GM21529 (cell line): Measurements from ENCODE around the gene ARHGAP27.

Experiments
- ATAC-seq: cut with Tn5 transposase; IDR thresholded peaks from one replicate; pipeline ENCODE4 v1.9.1; 2021; ENCODE audit not compliant: unreplicated experiment

ARHGAP27 gene

DNA sequence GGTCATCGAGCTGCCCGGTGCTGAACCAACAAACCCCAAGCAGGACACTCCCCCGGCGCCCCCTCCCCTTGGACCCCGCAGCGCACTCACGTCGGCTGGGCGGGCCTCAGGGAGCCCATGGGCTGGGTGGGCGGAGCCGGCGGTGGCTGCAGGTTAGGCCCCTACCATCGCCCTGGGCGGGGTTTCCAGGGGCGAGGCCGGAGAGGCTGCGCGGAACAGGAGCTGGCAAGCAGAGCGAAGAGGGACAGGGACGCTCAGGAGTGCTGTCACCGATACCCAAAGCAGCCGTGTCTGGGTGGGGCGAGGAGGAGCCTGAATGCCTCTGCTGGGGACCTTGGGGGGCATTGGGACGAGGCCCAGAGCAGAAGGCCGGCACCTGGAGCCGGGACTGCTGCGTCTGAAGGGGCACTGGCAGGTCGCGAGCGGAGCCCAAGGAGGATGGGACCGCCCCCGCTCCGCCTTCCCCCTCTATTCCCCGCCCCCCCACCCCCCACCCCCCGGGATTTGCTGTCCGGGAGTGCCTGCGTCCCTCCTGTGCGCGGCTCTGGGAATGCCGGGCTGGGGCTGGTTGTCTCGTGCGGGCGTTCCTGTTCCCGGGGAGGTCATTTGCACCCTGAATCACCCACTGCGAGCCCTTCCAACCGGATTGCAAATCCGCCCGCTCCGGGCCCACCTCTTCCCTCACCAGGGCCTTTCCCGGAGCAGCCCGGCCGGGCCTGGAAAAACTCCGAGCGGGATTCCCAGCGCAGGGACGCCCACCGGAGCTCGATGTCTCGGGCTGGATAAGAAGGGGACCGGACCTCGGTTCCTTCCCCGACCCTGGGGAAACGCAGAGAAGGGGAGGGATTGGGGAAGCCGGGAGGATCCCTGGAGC lies 902 bp downstream of the ARHGAP27 start:
- no peak for ATAC-seq

- ATAC-seq: no peak
Measured at GRCh38 chr17:45430738-45431530, 1.7 kb downstream of the ARHGAP27 start.

- no peak for ATAC-seq
Measured at GRCh38 chr17:45430006-45430737, 2.5 kb downstream of the ARHGAP27 start.

- no peak for ATAC-seq
Measured at GRCh38 chr17:45429339-45430005, 3.2 kb downstream of the ARHGAP27 start.

- no peak for ATAC-seq
Measured at GRCh38 chr17:45428931-45429338, 3.7 kb downstream of the ARHGAP27 start.

DNA sequence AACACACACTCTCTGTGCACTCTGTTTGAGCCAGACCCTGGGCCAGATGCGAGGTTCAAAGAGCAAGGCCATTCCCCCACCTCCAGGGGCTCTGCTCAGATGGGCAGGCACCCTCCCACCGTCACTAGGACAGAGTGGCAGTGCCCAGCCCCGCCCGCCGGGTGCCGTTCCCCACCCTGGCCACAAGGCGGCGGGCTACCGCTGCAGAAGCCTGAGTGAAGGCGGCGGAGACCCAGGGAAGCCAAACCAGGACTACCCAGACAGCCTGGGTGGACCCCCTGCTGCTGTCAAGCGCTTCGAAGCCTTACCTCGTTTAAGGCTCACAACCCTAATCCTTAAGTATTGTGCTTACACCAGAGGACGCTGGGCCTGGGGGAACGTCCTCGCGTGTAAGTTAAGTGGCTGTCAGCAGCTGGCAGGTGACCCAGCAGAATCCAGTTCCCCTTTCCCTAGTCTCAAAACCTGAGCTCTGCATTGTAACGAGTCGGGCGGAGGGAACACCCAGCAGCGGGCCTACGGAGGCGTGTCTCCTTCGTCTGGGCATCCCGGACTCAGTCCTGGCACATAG lies 4.5 kb downstream of the ARHGAP27 start:
- ATAC-seq: peak; percentile 42

- ATAC-seq: no peak
Measured at GRCh38 chr17:45427181-45427835, 5.4 kb downstream of the ARHGAP27 start.

DNA sequence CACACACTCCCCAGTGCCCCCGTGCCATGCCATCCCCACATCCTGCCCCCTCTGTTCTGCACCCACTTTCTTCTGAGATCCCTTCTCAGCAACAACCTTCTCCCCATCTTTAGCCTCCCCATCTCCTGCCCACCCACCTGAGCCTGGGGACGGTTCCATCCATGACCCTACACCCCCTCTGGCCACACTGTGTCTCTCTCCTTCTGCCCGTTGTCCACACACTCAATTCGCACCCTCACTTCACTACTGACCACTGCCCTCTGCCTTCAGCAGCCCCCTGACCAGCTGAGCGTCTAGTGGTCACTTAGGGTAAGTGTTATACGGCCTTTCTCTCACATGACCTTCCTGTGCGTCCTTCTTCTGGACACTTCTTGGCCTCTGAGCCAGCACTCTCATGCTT lies 6.1 kb downstream of the ARHGAP27 start:
- no peak for ATAC-seq

- ATAC-seq: no peak
Measured at GRCh38 chr17:45425984-45426413, 6.7 kb downstream of the ARHGAP27 start.

- ATAC-seq: no peak
Measured at GRCh38 chr17:45425125-45425983, 7.3 kb downstream of the ARHGAP27 start.

- ATAC-seq: no peak
Measured at GRCh38 chr17:45424769-45425124, 7.9 kb downstream of the ARHGAP27 start.

DNA sequence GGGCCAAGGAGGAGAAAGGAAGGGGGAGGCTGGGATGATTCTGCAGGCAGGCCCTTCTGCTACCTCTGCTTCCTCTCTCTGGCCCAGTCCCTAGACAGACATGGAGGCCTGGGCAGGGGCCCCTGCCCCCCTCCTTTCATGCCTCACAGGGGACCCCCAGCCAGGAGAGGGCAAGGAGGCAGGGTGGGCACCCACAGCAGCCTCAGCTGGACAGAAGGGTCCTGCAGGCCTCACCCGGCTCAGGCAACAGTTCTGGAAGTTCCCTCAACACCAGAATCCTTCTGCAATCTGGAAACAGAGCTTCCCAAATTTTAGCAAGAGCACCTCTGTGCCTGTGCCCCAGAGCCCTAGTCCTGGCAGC lies 8.7 kb downstream of the ARHGAP27 start:
- no peak for ATAC-seq

- ATAC-seq: no peak
Measured at GRCh38 chr17:45423304-45423974, 9.2 kb downstream of the ARHGAP27 start.

DNA sequence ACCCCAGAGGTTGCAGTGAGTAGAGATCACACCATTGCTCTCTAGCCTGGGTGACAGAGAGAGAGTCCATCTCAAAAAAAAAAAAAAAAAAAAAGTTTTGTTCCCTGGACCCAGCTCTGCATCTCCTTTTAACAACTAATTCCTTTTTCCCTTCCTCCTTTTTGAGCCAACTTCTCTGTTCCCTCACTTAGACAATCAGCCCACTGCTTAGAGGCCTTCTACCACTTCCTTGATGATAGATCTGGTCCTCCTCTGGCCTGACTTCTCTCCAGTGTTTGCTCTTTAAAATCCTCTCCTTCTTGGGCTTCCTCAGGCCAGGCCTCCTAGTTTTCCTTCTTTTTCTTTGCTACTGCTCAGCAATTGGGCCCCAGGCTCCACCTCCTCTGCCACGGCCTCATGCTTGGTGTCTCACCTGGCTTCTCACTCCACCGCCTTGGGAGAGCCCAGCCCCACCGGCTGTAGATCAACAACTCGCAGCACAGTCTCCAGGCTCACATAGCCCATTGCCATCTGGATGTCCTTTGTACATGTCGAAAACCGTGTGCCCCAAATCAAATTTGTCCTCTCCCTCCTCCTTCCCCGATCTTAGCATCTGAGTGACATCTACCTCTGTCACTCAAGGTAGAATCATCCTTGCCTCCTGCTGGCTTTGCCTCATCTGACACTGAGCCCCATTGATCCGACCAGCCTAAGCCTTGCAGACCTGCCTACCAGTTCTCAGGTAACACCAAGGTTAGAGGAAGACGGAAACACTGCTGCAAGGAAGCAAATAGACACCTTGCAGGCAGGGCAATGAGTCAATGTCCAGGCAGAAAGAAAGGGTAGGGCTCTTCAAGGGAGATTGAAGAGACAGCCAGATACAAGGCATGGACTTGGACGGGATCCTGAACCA lies 17.4 kb downstream of the ARHGAP27 start:
- ATAC-seq: no peak

GRCh38 chr17:45413498-45413923 lies 19.2 kb downstream of the ARHGAP27 start:
- ATAC-seq: peak; percentile 47

- ATAC-seq: no peak
Measured at GRCh38 chr17:45411348-45412105, 21.1 kb downstream of the ARHGAP27 start.
